RKO (cell line): Measurements from ENCODE around the gene FPGS.

Experiments used
- DNase-seq: peaks from one replicate; pipeline ENCODE4 v3.0.0-alpha.2; 2016; ENCODE audit warnings: low spot score

Gene FPGS

GRCh38 chr9:127860260-127860659 lies 57.6 kb downstream of the FPGS start:
- DNase-seq = no peak

- DNase-seq = no peak
These were observed 58.1 kb downstream of the FPGS start for GRCh38 chr9:127860779-127861178.

- DNase-seq = no peak
These were observed 59.7 kb downstream of the FPGS start for GRCh38 chr9:127862075-127863011.

- no peak for DNase-seq
These were observed 60.5 kb downstream of the FPGS start for GRCh38 chr9:127863191-127863621.
